WERI-Rb-1 (cell line): Measurements from ENCODE around the gene EVI5.

Source experiments
- DNase-seq: peaks from one replicate; pipeline ENCODE4 v3.0.0-alpha.2; 2020
- H3K27ac ChIP-seq: fragments of 250-450 bp; sonication (Bioruptor Pico); 2 replicates; pipeline ENCODE4 v1.5.1; 2020; ENCODE audit warnings: mild to moderate bottlenecking, moderate library complexity
- H3K27me3 ChIP-seq: fragments of 250-450 bp; sonication (Bioruptor Pico); 2 replicates; pipeline ENCODE4 v1.5.1; 2021; ENCODE audit warnings: mild to moderate bottlenecking, low read depth, moderate library complexity; ENCODE audit not compliant: insufficient read depth, severe bottlenecking
- H3K36me3 ChIP-seq: fragments of 250-450 bp; sonication (Bioruptor Pico); 2 replicates; pipeline ENCODE4 v1.5.1; 2020; ENCODE audit warnings: mild to moderate bottlenecking, moderate library complexity
- H3K4me3 ChIP-seq: 2 replicates; pipeline ENCODE4 v1.5.1; 2011; ENCODE audit warnings: low read depth, mild to moderate bottlenecking, control low read depth, low read length
- H3K9me3 ChIP-seq: fragments of 250-450 bp; sonication (Bioruptor Pico); 2 replicates; pipeline ENCODE4 v1.5.1; 2021; ENCODE audit warnings: mild to moderate bottlenecking, moderate library complexity; ENCODE audit not compliant: severe bottlenecking
- TF ChIP-seq, protein P1 (sequence below): IDR thresholded peaks from 2 replicates; pipeline ENCODE4 v1.5.1; 2011; ENCODE audit warnings: low read depth, mild to moderate bottlenecking, control low read depth, inconsistent platforms, low read length

EVI5 gene

DNA sequence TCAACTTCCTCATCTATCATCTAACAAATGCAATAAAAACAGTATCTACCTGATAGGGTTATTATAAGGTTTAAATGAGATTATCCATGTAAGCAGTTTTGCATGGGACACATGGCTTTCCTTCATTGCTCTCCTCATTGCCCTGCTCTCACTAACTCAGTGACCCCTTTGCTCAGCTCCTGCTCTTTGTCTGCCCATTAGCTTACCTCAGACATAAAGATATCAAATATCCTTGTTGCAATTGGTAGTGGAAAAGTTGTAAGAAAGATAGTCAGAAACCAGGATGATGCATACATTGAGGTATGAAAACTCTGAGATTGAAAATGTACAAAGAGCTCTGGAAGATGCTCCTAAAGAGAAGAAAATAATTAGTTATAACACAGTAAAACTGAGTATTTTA lies 89.8 kb downstream of the EVI5 start:
- TF ChIP-seq, protein P1, sequence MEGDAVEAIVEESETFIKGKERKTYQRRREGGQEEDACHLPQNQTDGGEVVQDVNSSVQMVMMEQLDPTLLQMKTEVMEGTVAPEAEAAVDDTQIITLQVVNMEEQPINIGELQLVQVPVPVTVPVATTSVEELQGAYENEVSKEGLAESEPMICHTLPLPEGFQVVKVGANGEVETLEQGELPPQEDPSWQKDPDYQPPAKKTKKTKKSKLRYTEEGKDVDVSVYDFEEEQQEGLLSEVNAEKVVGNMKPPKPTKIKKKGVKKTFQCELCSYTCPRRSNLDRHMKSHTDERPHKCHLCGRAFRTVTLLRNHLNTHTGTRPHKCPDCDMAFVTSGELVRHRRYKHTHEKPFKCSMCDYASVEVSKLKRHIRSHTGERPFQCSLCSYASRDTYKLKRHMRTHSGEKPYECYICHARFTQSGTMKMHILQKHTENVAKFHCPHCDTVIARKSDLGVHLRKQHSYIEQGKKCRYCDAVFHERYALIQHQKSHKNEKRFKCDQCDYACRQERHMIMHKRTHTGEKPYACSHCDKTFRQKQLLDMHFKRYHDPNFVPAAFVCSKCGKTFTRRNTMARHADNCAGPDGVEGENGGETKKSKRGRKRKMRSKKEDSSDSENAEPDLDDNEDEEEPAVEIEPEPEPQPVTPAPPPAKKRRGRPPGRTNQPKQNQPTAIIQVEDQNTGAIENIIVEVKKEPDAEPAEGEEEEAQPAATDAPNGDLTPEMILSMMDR: no peak
- Histone ChIP-seq H3K27ac (no peak overlapping the region), H3K27me3 (no peaks in the 10 kb centered on the region), H3K36me3 (peaks cover 21% of the 10 kb centered on the region), H3K9me3 (no peaks in the 10 kb centered on the region), H3K4me3 (no peak overlapping the region)
- no peak for DNase-seq

DNA sequence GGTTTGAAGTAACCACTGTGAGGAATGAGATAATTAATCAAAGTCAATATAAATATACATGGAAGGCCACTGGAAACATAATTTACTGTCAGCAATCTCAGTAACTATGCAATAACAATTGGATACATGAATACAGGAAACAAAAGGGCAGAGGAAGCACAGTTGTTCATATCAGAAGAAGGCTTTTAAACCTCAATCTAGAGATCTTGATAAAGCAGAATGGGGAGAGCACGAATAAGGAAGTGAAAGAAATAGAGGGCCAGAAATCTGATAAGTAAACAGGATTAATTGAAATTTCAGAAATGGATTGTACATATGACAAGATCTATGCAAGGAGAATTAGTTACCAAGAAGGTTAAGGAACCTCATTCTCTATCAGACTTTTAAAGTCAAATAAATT lies 93.0 kb downstream of the EVI5 start:
- DNase-seq: no peak
- H3K27ac ChIP-seq: no peak overlapping the region
- peaks cover 21% of the 10 kb centered on the region for H3K36me3 ChIP-seq
- H3K9me3 ChIP-seq: no peaks in the 10 kb centered on the region
- H3K4me3 ChIP-seq: no peak overlapping the region
- H3K27me3 ChIP-seq: no peaks in the 10 kb centered on the region
- TF ChIP-seq, protein P1: no peak

DNA sequence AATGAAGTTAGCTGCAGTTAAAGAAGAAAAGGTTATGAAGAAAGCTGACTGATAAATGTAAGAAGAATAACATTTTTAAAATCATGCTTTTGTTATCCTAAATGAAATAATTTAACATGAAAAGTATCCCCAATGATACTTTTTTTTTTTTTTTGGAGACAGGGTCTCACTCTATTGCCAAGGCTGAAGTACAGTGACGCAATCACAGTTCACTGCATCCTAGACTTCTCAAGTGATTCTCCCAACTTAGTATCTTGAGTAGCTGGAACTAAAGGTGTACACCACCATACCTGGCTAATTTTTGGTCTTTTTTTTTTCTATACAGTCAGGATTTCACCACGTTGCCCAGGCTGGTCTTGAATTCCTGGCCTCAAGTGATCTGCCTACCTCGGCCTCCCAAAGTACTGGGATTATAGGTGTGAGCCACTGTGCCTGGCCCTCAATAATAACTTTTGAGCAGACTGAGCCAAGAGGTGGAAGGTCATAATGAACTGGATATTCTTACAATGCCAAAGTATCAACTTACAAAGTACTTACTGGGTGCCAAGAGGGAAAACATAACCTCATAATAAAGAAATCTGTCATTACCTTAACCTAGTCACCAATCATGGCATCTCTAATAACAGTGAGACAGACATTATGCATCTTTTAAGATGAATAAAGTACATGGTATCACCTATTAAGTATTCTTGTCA lies 94.5 kb downstream of the EVI5 start:
- Histone ChIP-seq H3K36me3 (peaks cover 21% of the 10 kb centered on the region), H3K9me3 (no peaks in the 10 kb centered on the region), H3K27me3 (no peaks in the 10 kb centered on the region), H3K27ac (no peak overlapping the region), H3K4me3 (no peak overlapping the region)
- no peak for DNase-seq
- TF ChIP-seq, protein P1: no peak

DNA sequence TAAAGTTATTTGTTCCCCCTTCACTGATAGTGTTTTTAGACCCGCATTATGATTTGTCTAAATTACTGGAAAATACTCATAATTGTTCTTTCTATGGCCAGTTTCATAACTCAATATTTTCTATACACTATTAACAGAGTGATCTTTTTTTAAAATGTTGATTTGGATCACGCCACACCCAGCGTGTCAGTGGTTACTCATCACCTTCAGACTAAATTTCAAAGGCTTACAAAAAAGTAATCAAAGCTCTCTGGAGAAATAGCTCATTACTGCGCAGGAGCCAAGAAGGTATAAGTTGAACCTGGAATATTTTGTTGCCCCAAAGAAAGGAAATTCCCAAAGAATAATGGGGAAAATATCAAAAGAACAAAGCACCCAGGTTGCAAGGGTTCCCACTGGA lies 104.9 kb downstream of the EVI5 start:
- Histone ChIP-seq H3K27me3 (no peaks in the 10 kb centered on the region), H3K27ac (no peak overlapping the region), H3K36me3 (peaks cover 3% of the 10 kb centered on the region), H3K4me3 (no peak overlapping the region), H3K9me3 (no peaks in the 10 kb centered on the region)
- DNase-seq: no peak
- TF ChIP-seq, protein P1: no peak

DNA sequence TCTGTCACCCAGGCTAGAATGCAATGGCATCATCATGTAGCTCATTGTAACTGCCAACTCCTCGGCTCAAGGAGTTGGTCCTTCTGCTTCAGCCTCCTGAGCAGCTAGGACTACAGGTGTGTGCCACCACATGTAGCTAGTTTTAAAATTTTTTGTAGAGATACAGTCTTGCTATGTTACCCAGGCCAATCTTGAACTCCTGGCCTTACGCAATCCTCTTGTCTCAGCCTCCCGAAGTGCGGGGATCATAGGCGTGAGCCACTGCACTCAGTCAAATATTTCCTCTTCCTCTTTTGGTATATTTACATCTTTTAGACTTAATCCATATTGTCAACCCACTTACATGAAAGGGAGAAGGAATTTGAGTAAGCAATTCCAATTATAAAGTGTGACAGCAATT lies 121.1 kb downstream of the EVI5 start:
- Histone ChIP-seq H3K9me3 (no peaks in the 10 kb centered on the region), H3K36me3 (0 out of 2 replicates have a peak, but pooled peaks cover 3% of the 10 kb centered on the region), H3K4me3 (no peak overlapping the region), H3K27ac (no peak overlapping the region), H3K27me3 (no peaks in the 10 kb centered on the region)
- TF ChIP-seq, protein P1: no peak
- DNase-seq: no peak

DNA sequence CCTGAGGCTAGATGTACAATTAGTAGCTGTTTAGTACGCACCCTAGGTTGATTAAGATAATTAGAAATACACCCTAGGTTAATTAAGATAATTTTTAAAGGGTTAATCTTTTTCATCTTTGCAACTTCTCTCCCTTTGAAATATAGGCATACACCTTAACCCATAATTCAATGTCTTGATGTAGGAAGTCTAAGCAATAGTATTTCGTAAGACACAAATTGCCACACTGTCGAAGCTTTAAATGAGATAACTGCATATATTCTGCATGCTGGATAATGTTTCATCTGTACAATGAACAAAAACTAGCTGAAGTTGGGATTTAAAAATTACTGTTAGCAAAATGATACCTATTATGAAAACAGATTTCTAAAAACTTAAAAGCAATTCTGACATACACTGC lies 122.9 kb downstream of the EVI5 start:
- TF ChIP-seq, protein P1: no peak
- DNase-seq: no peak

More for the DNA sequence above, 122.9 kb downstream of the EVI5 start:
- no peaks in the 10 kb centered on the region for H3K9me3 ChIP-seq
- H3K27ac ChIP-seq: no peak overlapping the region
- H3K36me3 ChIP-seq: 0 out of 2 replicates have a peak, but pooled peaks cover 3% of the 10 kb centered on the region
- no peak overlapping the region for H3K4me3 ChIP-seq
- no peaks in the 10 kb centered on the region for H3K27me3 ChIP-seq
